Stimulated activated CD8-positive, alpha-beta memory T cell treated with anti-CD3 and anti-CD28 coated beads, Interleukin-15, amount 100 ng/mL, for 4 hours (primary cell): Measurements from ENCODE around the gene PRKCQ.
"Not testable (repeated sequence)": the region's sequence is repeated elsewhere in the genome, so short reads cannot be mapped to it uniquely, and the experiment has no call there.

Source experiments
- DNase-seq, 2 donors: peaks; one replicate each; pipeline ENCODE4 v3.0.0-alpha.2; 2020; ENCODE audit warnings: low read depth in 2 of 2

PRKCQ gene

GRCh38 chr10:6458814-6459213 is 121.3 kb downstream of the PRKCQ start:
- DNase-seq: no peak

GRCh38 chr10:6457376-6457775 is 122.7 kb downstream of the PRKCQ start:
- DNase-seq: no peak

- DNase-seq: no peak
Observed at GRCh38 chr10:6456067-6456466, 124.0 kb downstream of the PRKCQ start.

- DNase-seq: no peak
Observed at GRCh38 chr10:6455592-6455991, 124.5 kb downstream of the PRKCQ start.

GRCh38 chr10:6446711-6447110 is 133.4 kb downstream of the PRKCQ start:
- DNase-seq: no peak

GRCh38 chr10:6445671-6446316 is 134.3 kb downstream of the PRKCQ start:
- peak; percentile 19 to 34 for DNase-seq

GRCh38 chr10:6439875-6440274 is 140.2 kb downstream of the PRKCQ start:
- not testable (repeated sequence) for DNase-seq

- DNase-seq: no peak
Observed at GRCh38 chr10:6431861-6432260, 148.2 kb downstream of the PRKCQ start.

- no peak for DNase-seq
Observed at GRCh38 chr10:6431186-6431585, 148.9 kb downstream of the PRKCQ start.

GRCh38 chr10:6430423-6430980 is 149.6 kb downstream of the PRKCQ start:
- DNase-seq: no peak

- no peak for DNase-seq
Observed at GRCh38 chr10:6427357-6427959, 152.6 kb downstream of the PRKCQ start.

- no peak for DNase-seq
Observed at GRCh38 chr10:6426317-6426716, 153.8 kb downstream of the PRKCQ start.

- no peak for DNase-seq
Observed at GRCh38 chr10:6423413-6424170, 156.5 kb downstream of the PRKCQ start.

GRCh38 chr10:6423004-6423403 is 157.1 kb downstream of the PRKCQ start:
- DNase-seq: peak in 1 of 2 donors; percentile 15

GRCh38 chr10:6418613-6419216 is 161.4 kb downstream of the PRKCQ start:
- DNase-seq: no peak

GRCh38 chr10:6418167-6418566 is 161.9 kb downstream of the PRKCQ start:
- no peak for DNase-seq

GRCh38 chr10:6416892-6417512 is 163.1 kb downstream of the PRKCQ start:
- DNase-seq: no peak

- DNase-seq: no peak
Observed at GRCh38 chr10:6411436-6411835, 168.6 kb downstream of the PRKCQ start.

- no peak for DNase-seq
Observed at GRCh38 chr10:6410830-6411229, 169.2 kb downstream of the PRKCQ start.

GRCh38 chr10:6409971-6410643 is 170.0 kb downstream of the PRKCQ start:
- DNase-seq: peak in 1 of 2 donors; percentile 12

- no peak for DNase-seq
Observed at GRCh38 chr10:6408799-6409198, 171.3 kb downstream of the PRKCQ start.
